ENCODE results near the gene VMP1. TPM values are rescaled to one million over a fixed set of nuclear protein-coding genes. Genes with fewer than 3 reads are reported as not detected.

Gene VMP1
- total RNA-seq, 4 donors from 2014 or later = 35.3 to 69.7 (median 61.1) TPM

DNA sequence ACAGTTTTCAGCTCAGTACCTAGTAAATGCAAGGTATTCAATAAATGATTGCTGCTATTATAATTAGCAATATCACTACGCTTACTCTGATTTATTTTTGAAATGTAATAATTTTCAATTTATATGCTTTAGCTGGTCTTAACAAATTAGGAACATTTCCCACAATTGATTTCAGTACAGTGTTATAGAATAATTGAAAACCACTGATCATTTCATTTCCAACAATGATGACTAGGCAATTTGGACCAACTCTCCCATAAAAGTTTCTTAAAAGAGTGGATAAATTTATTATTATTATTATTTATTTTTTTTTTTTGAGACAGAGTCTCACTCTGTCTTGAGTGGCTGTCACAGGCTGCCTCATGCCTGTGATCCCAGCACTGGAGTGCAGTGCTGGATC, 41.1 kb downstream of the VMP1 start:
- no peak for DNase-seq (ENCODE audit: low spot score in 2 of 2)
- TF ChIP-seq CTCF (IDR thresholded peaks at IDR 0.05) (no peak), POLR2A (IDR thresholded peaks at IDR 0.05) (no peak)
- 93 to 98% methylated on average over 1 of the region's 1 CpG for WGBS, 2 donors
- H3K4me3 ChIP-seq (ENCODE audit: low read depth, poor library complexity, severe bottlenecking) = no peak overlapping the region
- intact Hi-C loops (cut with DNase I; ENCODE audit: low total_unique reads) = no loop called here

GRCh38 chr17:59751955-59752413, 44.5 kb downstream of the VMP1 start:
- TF ChIP-seq POLR2A (IDR thresholded peaks at IDR 0.05) (no peak), CTCF (IDR thresholded peaks at IDR 0.05) (no peak)
- WGBS, 2 donors = 89 to 90% methylated on average over 11 of the region's 11 CpGs
- DNase-seq (ENCODE audit: low spot score in 2 of 2) = no peak
- no peak overlapping the region for H3K4me3 ChIP-seq (ENCODE audit: low read depth, poor library complexity, severe bottlenecking)
- intact Hi-C loops (cut with DNase I; ENCODE audit: low total_unique reads) = no loop called here

- no peak for DNase-seq (ENCODE audit: low spot score in 2 of 2)
- H3K4me3 ChIP-seq (ENCODE audit: low read depth, poor library complexity, severe bottlenecking) = no peak overlapping the region
- TF ChIP-seq POLR2A (IDR thresholded peaks at IDR 0.05) = no peak
- TF ChIP-seq CTCF (IDR thresholded peaks at IDR 0.05) = no peak
- intact Hi-C loops (cut with DNase I; ENCODE audit: low total_unique reads) = no loop called here
Observed at GRCh38 chr17:59752446-59752845, 45.0 kb downstream of the VMP1 start.

GRCh38 chr17:59752922-59753321, 45.5 kb downstream of the VMP1 start:
- no peak for TF ChIP-seq CTCF (IDR thresholded peaks at IDR 0.05)
- TF ChIP-seq POLR2A (IDR thresholded peaks at IDR 0.05) = no peak
- 75 to 93% methylated on average over 7 of the region's 7 CpGs for WGBS, 2 donors
- no peak for DNase-seq (ENCODE audit: low spot score in 2 of 2)
- intact Hi-C loops (cut with DNase I; ENCODE audit: low total_unique reads) = no loop called here
- H3K4me3 ChIP-seq (ENCODE audit: low read depth, poor library complexity, severe bottlenecking) = no peak overlapping the region

GRCh38 chr17:59753522-59754467, 46.3 kb downstream of the VMP1 start:
- intact Hi-C loops (cut with DNase I; ENCODE audit: low total_unique reads) = no loop called here
- no peak for TF ChIP-seq POLR2A (IDR thresholded peaks at IDR 0.05)
- no peak for TF ChIP-seq CTCF (IDR thresholded peaks at IDR 0.05)
- 24 to 28% methylated on average over 3 of the region's 3 CpGs for WGBS, 2 donors
- H3K4me3 ChIP-seq (ENCODE audit: low read depth, poor library complexity, severe bottlenecking) = no peak overlapping the region
- DNase-seq (ENCODE audit: low spot score in 2 of 2) = no peak
